Liver (tissue), 9 donors: Measurements from ENCODE around the gene HS3ST2. TPM values are rescaled to one million over a fixed set of nuclear protein-coding genes. Genes with fewer than 3 reads are reported as not detected.
A peak's percentile ranks its signal among the peaks of the same experiment; 100 is the strongest.

Experiments used
- DNase-seq: peaks from one replicate; pipeline ENCODE4 v3.0.0-alpha.2; 2017; ENCODE audit warnings: low spot score
- H3K27ac ChIP-seq, 2 donors: one replicate each; pipeline ENCODE4 v1.7.0; 2013; ENCODE audit warnings: inconsistent platforms in 2 of 2, low read length in 2 of 2, control low read depth in 1 of 2, low read depth in 1 of 2, mild to moderate bottlenecking in 1 of 2
- H3K27me3 ChIP-seq, 4 donors: one replicate each; pipeline versions ENCODE4 v1.6.1 to v1.7.0; 2013; ENCODE audit warnings: low read length in 3 of 4, inconsistent platforms in 1 of 4, mild to moderate bottlenecking in 1 of 4, moderate library complexity in 1 of 4; ENCODE audit not compliant: control insufficient read depth in 4 of 4, insufficient read depth in 4 of 4
- H3K36me3 ChIP-seq, 4 donors: one replicate each; pipeline versions ENCODE4 v1.6.1 to v1.7.0; 2013; ENCODE audit warnings: low read length in 3 of 4, mild to moderate bottlenecking in 3 of 4, low read depth in 1 of 4, moderate library complexity in 1 of 4; ENCODE audit not compliant: control insufficient read depth in 4 of 4, insufficient read depth in 3 of 4
- H3K4me1 ChIP-seq, 4 donors: one replicate each; pipeline versions ENCODE4 v1.6.1 to v1.7.0; 2013; ENCODE audit warnings: low read length in 3 of 4, mild to moderate bottlenecking in 3 of 4, moderate library complexity in 1 of 4; ENCODE audit not compliant: control insufficient read depth in 4 of 4, insufficient read depth in 4 of 4
- H3K4me3 ChIP-seq, 3 donors: one replicate each; pipeline versions ENCODE4 v1.6.1 to v1.7.0; 2013; ENCODE audit warnings: low read length in 3 of 3, control low read depth in 1 of 3, low read depth in 1 of 3, mild to moderate bottlenecking in 1 of 3
- H3K9ac ChIP-seq, 2 donors: one replicate each; pipeline ENCODE4 v1.7.0; 2013; ENCODE audit warnings: low read length in 2 of 2, mild to moderate bottlenecking in 2 of 2, moderate library complexity in 2 of 2, control low read depth in 1 of 2, low read depth in 1 of 2
- H3K9me3 ChIP-seq, 4 donors: one replicate each; pipeline versions ENCODE4 v1.6.1 to v1.7.0; 2013; ENCODE audit warnings: low read length in 3 of 4; ENCODE audit not compliant: control insufficient read depth in 4 of 4
- FOXA2 ChIP-seq: IDR thresholded peaks from 2 replicates; pipeline ENCODE4 v1.6.1; 2016; ENCODE audit warnings: antibody characterized with exemption
- GABPA ChIP-seq, 2 donors: IDR thresholded peaks in 1 of 2; conservative IDR thresholded peaks in 1 of 2; 2 replicates each; pipeline ENCODE4 v1.6.1; 2016; ENCODE audit warnings: antibody characterized with exemption in 2 of 2, mild to moderate bottlenecking in 1 of 2, moderate library complexity in 1 of 2
- HNF4G ChIP-seq: IDR thresholded peaks from 2 replicates; pipeline ENCODE4 v1.6.1; 2016; ENCODE audit warnings: antibody characterized with exemption
- RAD21 ChIP-seq, 2 donors: IDR thresholded peaks; 2 replicates each; pipeline ENCODE4 v1.6.1; 2016; ENCODE audit warnings: antibody characterized with exemption in 2 of 2, mild to moderate bottlenecking in 2 of 2
- RXRA ChIP-seq, 2 donors: IDR thresholded peaks; 2 replicates each; pipeline ENCODE4 v1.6.1; 2017 to 2018; ENCODE audit warnings: antibody characterized with exemption in 2 of 2, mild to moderate bottlenecking in 1 of 2
- SP1 ChIP-seq: IDR thresholded peaks from 2 replicates; pipeline ENCODE4 v1.6.1; 2018; ENCODE audit warnings: antibody characterized with exemption, mild to moderate bottlenecking
- TAF1 ChIP-seq: conservative IDR thresholded peaks from 2 replicates; pipeline ENCODE4 v1.6.1; 2016; ENCODE audit warnings: antibody characterized with exemption, mild to moderate bottlenecking
- YY1 ChIP-seq: IDR thresholded peaks from 2 replicates; pipeline ENCODE4 v1.6.1; 2016; ENCODE audit warnings: antibody characterized with exemption, mild to moderate bottlenecking
- WGBS: extraction: QIAGEN DNeasy Blood & Tissue Kit; methylation state at CpG from one replicate; pipeline ENCODE4 v1.1.7; 2013; 5-methylcytosine and 5-hydroxymethylcytosine counted together
- polyA plus RNA-seq, 2 donors: library from polyadenylated mRNA; stranded (reverse) in 1 of 2; unstranded in 1 of 2; fragments of 200-250 nt in 1 of 2; fragments of >200 nt in 1 of 2; fragmentation: Nextera tagmentation in 1 of 2; extraction: Ambion mirVana in 1 of 2; gene quantifications; one replicate each; pipeline versions ENCODE4 v1.2.1 to v1.2.3, GENCODE V29; 2013 to 2015
- total RNA-seq, 2 donors: library from RNA; depleted of rRNA; stranded (reverse); fragments of >200 nt; gene quantifications; one replicate each; pipeline ENCODE4 v1.2.3, GENCODE V29; 2014
- TF ChIP-seq, protein P1 (sequence below): IDR thresholded peaks from 2 replicates; pipeline ENCODE4 v1.6.1; 2016; ENCODE audit warnings: antibody characterized with exemption
- TF ChIP-seq, protein P2 (sequence below): IDR thresholded peaks from 2 replicates; pipeline ENCODE4 v1.6.1; 2016; ENCODE audit warnings: antibody characterized with exemption
- TF ChIP-seq, protein P3 (sequence below): IDR thresholded peaks from 2 replicates; pipeline ENCODE4 v1.6.1; 2016; ENCODE audit warnings: antibody characterized with exemption
- TF ChIP-seq, protein P4 (sequence below): IDR thresholded peaks from 2 replicates; pipeline ENCODE4 v1.6.1; 2016; ENCODE audit warnings: antibody characterized with exemption, mild to moderate bottlenecking
- TF ChIP-seq, protein P5 (sequence below): fragments of 150-350 bp; IDR thresholded peaks from 2 replicates; pipeline ENCODE4 v1.5.1; 2017; ENCODE audit warnings: improper control_type of control experiment, low read depth, low read length; ENCODE audit not compliant: missing input control
- donor health status: healthy.
- donor health status: healthy.
- donor health status: healthy.
- donor health status: healthy.
- donor health status: healthy.

Gene HS3ST2
- total and polyA plus RNA-seq, 4 donors = 0.08 to 0.14 (median 0.09) TPM; not detected in 1

DNA sequence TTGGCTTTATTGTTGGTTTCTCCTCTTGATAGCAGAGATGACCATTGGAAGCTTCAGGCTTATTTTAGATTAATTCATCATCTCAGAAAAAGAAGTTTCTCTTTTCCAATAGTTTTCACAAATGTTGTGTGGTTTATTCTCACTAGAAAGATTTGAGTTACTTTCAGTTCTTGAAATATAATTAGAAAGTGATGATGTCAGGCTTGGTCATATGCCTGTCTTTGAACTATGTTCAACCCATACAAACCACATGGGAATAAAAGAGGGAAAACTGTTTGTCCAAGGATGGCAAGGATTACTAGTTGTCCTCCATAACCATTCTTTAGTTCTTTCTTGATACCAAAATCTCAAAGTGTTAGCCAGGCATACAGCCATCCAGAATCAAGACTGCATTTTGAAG lies 3.7 kb upstream of the HS3ST2 start (continued):
- TF ChIP-seq GABPA (IDR thresholded peaks at IDR 0.05 in 1 of 2, conservative IDR thresholded peaks at IDR 0.05 in 1 of 2) (no peak), YY1 (no peak), HNF4G (no peak), RXRA (IDR thresholded peaks at IDR 0.05) (no peak), TAF1 (no peak), SP1 (no peak)
- TF ChIP-seq, protein P1, sequence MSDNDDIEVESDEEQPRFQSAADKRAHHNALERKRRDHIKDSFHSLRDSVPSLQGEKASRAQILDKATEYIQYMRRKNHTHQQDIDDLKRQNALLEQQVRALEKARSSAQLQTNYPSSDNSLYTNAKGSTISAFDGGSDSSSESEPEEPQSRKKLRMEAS = no peak
- TF ChIP-seq, protein P2, sequence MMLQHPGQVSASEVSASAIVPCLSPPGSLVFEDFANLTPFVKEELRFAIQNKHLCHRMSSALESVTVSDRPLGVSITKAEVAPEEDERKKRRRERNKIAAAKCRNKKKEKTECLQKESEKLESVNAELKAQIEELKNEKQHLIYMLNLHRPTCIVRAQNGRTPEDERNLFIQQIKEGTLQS = no peak

DNA sequence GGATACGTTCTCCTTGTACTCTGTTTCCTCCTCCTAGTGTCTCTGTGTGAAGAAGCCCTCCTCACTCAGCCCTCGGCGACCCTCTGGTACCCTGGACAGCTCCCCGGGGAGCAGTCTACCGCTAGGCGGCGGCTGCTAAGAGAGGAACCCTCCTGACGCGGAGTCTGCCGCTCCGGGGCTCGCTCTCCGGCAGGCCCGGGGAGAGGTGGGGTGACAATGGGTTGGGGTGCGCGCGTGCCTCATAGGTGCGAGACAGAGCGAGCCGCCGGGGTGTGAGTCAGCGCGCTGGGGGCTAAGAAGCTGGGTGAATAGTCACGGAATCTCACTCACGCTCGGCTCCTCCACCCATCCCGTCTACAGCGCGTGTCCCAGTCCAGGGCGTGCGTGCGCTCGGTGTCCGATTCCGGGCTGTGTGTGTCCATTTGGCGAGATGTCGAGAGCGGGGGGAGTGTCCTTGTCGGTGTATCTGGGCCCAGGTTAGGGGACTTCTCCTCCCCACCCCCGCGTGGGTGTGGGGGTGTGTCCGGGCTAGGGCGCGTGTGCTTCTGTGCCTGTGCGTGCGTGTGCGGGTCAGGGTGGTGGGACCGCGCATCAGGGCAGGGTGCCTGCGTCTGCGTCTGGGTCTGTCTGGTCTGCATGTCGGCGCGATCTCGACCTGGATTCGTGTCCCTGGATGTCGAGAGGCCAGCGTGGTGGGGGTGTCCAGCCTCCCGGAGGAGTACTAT lies 577 bp upstream of the HS3ST2 start:
- peak; percentile 59 for DNase-seq
- no peaks in the 10 kb centered on the region for H3K9me3 ChIP-seq
- H3K27ac ChIP-seq = no peak overlapping the region
- no peak overlapping the region for H3K9ac ChIP-seq
- WGBS = 4% methylated on average over 59 of the region's 59 CpGs
- peak overlapping the region in 1 of 3 donors; percentile 20 for H3K4me3 ChIP-seq
- TF ChIP-seq, protein P3, sequence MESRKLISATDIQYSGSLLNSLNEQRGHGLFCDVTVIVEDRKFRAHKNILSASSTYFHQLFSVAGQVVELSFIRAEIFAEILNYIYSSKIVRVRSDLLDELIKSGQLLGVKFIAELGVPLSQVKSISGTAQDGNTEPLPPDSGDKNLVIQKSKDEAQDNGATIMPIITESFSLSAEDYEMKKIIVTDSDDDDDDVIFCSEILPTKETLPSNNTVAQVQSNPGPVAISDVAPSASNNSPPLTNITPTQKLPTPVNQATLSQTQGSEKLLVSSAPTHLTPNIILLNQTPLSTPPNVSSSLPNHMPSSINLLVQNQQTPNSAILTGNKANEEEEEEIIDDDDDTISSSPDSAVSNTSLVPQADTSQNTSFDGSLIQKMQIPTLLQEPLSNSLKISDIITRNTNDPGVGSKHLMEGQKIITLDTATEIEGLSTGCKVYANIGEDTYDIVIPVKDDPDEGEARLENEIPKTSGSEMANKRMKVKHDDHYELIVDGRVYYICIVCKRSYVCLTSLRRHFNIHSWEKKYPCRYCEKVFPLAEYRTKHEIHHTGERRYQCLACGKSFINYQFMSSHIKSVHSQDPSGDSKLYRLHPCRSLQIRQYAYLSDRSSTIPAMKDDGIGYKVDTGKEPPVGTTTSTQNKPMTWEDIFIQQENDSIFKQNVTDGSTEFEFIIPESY = no peak
- TF ChIP-seq, protein P4, sequence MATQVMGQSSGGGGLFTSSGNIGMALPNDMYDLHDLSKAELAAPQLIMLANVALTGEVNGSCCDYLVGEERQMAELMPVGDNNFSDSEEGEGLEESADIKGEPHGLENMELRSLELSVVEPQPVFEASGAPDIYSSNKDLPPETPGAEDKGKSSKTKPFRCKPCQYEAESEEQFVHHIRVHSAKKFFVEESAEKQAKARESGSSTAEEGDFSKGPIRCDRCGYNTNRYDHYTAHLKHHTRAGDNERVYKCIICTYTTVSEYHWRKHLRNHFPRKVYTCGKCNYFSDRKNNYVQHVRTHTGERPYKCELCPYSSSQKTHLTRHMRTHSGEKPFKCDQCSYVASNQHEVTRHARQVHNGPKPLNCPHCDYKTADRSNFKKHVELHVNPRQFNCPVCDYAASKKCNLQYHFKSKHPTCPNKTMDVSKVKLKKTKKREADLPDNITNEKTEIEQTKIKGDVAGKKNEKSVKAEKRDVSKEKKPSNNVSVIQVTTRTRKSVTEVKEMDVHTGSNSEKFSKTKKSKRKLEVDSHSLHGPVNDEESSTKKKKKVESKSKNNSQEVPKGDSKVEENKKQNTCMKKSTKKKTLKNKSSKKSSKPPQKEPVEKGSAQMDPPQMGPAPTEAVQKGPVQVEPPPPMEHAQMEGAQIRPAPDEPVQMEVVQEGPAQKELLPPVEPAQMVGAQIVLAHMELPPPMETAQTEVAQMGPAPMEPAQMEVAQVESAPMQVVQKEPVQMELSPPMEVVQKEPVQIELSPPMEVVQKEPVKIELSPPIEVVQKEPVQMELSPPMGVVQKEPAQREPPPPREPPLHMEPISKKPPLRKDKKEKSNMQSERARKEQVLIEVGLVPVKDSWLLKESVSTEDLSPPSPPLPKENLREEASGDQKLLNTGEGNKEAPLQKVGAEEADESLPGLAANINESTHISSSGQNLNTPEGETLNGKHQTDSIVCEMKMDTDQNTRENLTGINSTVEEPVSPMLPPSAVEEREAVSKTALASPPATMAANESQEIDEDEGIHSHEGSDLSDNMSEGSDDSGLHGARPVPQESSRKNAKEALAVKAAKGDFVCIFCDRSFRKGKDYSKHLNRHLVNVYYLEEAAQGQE = peak; percentile 98
- TF ChIP-seq RXRA (IDR thresholded peaks at IDR 0.05) (no peak), RAD21 (IDR thresholded peaks at IDR 0.05) (peak in 1 of 2 donors; percentile 33), FOXA2 (no peak)
- TF ChIP-seq, protein P5, sequence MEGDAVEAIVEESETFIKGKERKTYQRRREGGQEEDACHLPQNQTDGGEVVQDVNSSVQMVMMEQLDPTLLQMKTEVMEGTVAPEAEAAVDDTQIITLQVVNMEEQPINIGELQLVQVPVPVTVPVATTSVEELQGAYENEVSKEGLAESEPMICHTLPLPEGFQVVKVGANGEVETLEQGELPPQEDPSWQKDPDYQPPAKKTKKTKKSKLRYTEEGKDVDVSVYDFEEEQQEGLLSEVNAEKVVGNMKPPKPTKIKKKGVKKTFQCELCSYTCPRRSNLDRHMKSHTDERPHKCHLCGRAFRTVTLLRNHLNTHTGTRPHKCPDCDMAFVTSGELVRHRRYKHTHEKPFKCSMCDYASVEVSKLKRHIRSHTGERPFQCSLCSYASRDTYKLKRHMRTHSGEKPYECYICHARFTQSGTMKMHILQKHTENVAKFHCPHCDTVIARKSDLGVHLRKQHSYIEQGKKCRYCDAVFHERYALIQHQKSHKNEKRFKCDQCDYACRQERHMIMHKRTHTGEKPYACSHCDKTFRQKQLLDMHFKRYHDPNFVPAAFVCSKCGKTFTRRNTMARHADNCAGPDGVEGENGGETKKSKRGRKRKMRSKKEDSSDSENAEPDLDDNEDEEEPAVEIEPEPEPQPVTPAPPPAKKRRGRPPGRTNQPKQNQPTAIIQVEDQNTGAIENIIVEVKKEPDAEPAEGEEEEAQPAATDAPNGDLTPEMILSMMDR = peak; percentile 24
- H3K4me1 ChIP-seq = peaks cover 5 to 15% (median 9%) of the 10 kb centered on the region in 4 donors
- H3K36me3 ChIP-seq = no peaks in the 10 kb centered on the region
- peaks cover 6 to 21% (median 10%) of the 10 kb centered on the region in 4 donors for H3K27me3 ChIP-seq
